Uterus (tissue), 2 donors: ENCODE data around the gene PRG2.

Source experiments
- POLR2A ChIP-seq, 2 donors: fragments of 450-650 bp; IDR thresholded peaks; one replicate each; pipeline ENCODE4 v1.6.1; 2016; ENCODE audit warnings: antibody characterized with exemption in 2 of 2, mild to moderate bottlenecking in 1 of 2, moderate library complexity in 1 of 2
- TF ChIP-seq, protein P1 (sequence below), 4 experiments: fragments of 200-600 bp in 2 of 4; fragments of 450-650 bp in 2 of 4; sonication (generic) in 2 of 4; IDR thresholded peaks; one replicate each; pipeline ENCODE4 v1.5.1; 2016 to 2019; ENCODE audit warnings: antibody characterized with exemption in 4 of 4, mild to moderate bottlenecking in 2 of 4, moderate library complexity in 1 of 4

DNA sequence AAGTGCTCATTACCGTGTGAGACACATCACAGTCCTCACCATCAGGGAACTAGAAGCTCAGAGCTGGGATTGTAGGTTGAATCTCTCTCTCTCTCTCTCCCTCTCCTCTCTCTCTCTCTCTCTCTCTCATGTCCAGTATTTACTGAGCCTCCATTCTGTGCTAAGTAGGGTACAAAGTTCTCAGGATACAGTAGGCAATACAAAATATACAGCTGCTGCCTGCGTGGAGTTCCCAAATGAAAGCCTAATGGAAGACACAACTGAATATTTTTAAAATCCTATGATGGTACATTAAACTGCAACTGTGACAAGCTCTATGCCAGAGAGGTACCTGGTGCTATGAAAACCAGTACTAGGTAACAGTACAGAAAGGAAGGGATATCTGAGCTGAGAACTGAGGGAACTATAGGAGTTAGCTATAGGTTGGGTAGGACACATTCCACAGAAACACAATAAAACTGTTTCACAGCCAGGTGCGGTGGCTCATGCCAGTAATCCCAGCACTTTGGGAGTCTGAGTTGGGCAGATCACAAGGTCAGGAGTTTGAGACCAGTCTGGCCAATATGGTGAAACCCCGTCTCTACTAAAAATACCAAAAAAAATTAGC, 9.6 kb upstream of the PRG2 start:
- TF ChIP-seq, protein P1, sequence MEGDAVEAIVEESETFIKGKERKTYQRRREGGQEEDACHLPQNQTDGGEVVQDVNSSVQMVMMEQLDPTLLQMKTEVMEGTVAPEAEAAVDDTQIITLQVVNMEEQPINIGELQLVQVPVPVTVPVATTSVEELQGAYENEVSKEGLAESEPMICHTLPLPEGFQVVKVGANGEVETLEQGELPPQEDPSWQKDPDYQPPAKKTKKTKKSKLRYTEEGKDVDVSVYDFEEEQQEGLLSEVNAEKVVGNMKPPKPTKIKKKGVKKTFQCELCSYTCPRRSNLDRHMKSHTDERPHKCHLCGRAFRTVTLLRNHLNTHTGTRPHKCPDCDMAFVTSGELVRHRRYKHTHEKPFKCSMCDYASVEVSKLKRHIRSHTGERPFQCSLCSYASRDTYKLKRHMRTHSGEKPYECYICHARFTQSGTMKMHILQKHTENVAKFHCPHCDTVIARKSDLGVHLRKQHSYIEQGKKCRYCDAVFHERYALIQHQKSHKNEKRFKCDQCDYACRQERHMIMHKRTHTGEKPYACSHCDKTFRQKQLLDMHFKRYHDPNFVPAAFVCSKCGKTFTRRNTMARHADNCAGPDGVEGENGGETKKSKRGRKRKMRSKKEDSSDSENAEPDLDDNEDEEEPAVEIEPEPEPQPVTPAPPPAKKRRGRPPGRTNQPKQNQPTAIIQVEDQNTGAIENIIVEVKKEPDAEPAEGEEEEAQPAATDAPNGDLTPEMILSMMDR (IDR thresholded peaks at IDR 0.05), result no peak
- TF ChIP-seq POLR2A (IDR thresholded peaks at IDR 0.05), result no peak
